MM.1S (cell line): ENCODE data around the gene ERVV-1.
"Not testable (repeated sequence)": the region's sequence is repeated elsewhere in the genome, so short reads cannot be mapped to it uniquely, and the experiment has no call there.

Experiments used
- DNase-seq: peaks from one replicate; pipeline ENCODE4 v3.0.0-alpha.2; 2015
- H2AFZ ChIP-seq: fragments of 300-600 bp; sonication (generic); 2 replicates; pipeline ENCODE4 v1.6.0; 2016; ENCODE audit warnings: antibody characterized with exemption, low read length
- H3F3A ChIP-seq: fragments of 300-600 bp; sonication (generic); 2 replicates; pipeline ENCODE4 v1.6.1; 2016; ENCODE audit warnings: mild to moderate bottlenecking, antibody characterized with exemption, low read length, moderate library complexity, mixed read lengths; ENCODE audit not compliant: insufficient read depth
- H3K27ac ChIP-seq: fragments of 300-600 bp; sonication (generic); 2 replicates; pipeline ENCODE4 v1.5.1; 2016; ENCODE audit warnings: mild to moderate bottlenecking, low read length
- H3K27me3 ChIP-seq: fragments of 300-600 bp; sonication (generic); replicated peaks from 2 replicates; pipeline ENCODE4 v1.6.0; 2016; ENCODE audit warnings: low read length; ENCODE audit not compliant: insufficient read depth
- H3K36me3 ChIP-seq: fragments of 300-600 bp; sonication (generic); replicated peaks from 2 replicates; pipeline ENCODE4 v1.6.1; 2016; ENCODE audit warnings: mild to moderate bottlenecking, low read length, mixed read lengths; ENCODE audit not compliant: insufficient read depth
- H3K4me1 ChIP-seq: fragments of 300-600 bp; sonication (generic); 2 replicates; pipeline ENCODE4 v1.6.1; 2016; ENCODE audit warnings: low read length, mixed read lengths
- H3K4me2 ChIP-seq: fragments of 300-600 bp; sonication (generic); 2 replicates; pipeline ENCODE4 v1.6.0; 2016; ENCODE audit warnings: low read depth, low read length
- H3K4me3 ChIP-seq: fragments of 300-600 bp; sonication (generic); 2 replicates; pipeline ENCODE4 v1.5.1; 2016; ENCODE audit warnings: low read length, mixed read lengths
- H3K79me2 ChIP-seq: fragments of 300-600 bp; sonication (generic); 2 replicates; pipeline ENCODE4 v1.6.1; 2016; ENCODE audit warnings: mixed run types, low read length, mixed read lengths
- H3K9ac ChIP-seq: fragments of 300-600 bp; sonication (generic); 2 replicates; pipeline ENCODE4 v1.6.1; 2016; ENCODE audit warnings: low read length, mixed read lengths
- H3K9me2 ChIP-seq: fragments of 300-600 bp; sonication (generic); replicated peaks from 2 replicates; pipeline ENCODE4 v1.6.1; 2016; ENCODE audit warnings: mild to moderate bottlenecking, low read length, mixed read lengths; ENCODE audit not compliant: insufficient read depth
- H3K9me3 ChIP-seq: fragments of 300-600 bp; sonication (generic); replicated peaks from 2 replicates; pipeline ENCODE4 v1.6.1; 2016; ENCODE audit warnings: mild to moderate bottlenecking, low read length, mixed read lengths; ENCODE audit not compliant: insufficient read depth
- H4K20me1 ChIP-seq: fragments of 300-600 bp; sonication (generic); 2 replicates; pipeline ENCODE4 v1.6.1; 2016; ENCODE audit warnings: mild to moderate bottlenecking, low read length, moderate library complexity, mixed read lengths; ENCODE audit not compliant: insufficient read depth
- EZH2 ChIP-seq: fragments of 300-600 bp; sonication (generic); optimal IDR thresholded peaks from 2 replicates; pipeline ENCODE3; 2017; ENCODE audit warnings: low read depth, mild to moderate bottlenecking, antibody characterized with exemption, low read length, mixed read lengths
- EZH2phosphoT487 ChIP-seq: fragments of 300-600 bp; sonication (generic); IDR thresholded peaks from 2 replicates; pipeline ENCODE4 v1.6.1; 2018; ENCODE audit warnings: antibody characterized with exemption, low read length
- TF ChIP-seq, protein P1 (sequence below): fragments of 300-600 bp; sonication (generic); IDR thresholded peaks from 2 replicates; pipeline ENCODE4 v1.5.1; 2016; ENCODE audit warnings: antibody characterized with exemption, low read length, mixed read lengths

Gene ERVV-1, protein sequence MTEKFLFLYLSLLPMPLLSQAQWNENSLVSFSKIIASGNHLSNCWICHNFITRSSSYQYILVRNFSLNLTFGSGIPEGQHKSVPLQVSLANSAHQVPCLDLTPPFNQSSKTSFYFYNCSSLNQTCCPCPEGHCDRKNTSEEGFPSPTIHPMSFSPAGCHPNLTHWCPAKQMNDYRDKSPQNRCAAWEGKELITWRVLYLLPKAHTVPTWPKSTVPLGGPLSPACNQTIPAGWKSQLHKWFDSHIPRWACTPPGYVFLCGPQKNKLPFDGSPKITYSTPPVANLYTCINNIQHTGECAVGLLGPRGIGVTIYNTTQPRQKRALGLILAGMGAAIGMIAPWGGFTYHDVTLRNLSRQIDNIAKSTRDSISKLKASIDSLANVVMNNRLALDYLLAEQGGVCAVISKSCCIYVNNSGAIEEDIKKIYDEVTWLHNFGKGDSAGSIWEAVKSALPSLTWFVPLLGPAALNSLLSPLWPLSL

DNA sequence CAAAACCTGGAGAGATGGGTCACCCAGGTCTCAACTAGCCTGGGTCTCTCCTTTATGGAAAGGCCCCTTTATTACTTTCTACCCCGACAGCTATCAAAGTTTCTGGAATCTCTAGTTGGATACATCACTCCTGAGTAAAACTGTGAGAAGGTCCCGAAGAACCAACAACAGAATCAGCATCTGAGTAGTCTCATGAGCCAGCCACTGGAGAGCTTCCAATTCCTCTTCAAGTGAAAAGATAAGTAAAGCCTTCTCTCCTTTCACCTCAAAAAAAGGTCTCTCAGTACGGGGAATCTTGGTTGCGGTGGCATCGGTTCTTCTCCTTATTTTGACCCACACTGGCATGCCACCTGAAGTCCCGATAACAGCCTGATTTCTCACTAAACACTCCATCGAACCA, at the start of gene ERVV-1:
TSS of gene ERVV-1 (plus strand) at position 301 of the 400 bp plus-strand sequence. CDS start 170 bp downstream, outside the sequence.
- TF ChIP-seq EZH2 (no peak), EZH2phosphoT487 (no peak)
- TF ChIP-seq, protein P1, sequence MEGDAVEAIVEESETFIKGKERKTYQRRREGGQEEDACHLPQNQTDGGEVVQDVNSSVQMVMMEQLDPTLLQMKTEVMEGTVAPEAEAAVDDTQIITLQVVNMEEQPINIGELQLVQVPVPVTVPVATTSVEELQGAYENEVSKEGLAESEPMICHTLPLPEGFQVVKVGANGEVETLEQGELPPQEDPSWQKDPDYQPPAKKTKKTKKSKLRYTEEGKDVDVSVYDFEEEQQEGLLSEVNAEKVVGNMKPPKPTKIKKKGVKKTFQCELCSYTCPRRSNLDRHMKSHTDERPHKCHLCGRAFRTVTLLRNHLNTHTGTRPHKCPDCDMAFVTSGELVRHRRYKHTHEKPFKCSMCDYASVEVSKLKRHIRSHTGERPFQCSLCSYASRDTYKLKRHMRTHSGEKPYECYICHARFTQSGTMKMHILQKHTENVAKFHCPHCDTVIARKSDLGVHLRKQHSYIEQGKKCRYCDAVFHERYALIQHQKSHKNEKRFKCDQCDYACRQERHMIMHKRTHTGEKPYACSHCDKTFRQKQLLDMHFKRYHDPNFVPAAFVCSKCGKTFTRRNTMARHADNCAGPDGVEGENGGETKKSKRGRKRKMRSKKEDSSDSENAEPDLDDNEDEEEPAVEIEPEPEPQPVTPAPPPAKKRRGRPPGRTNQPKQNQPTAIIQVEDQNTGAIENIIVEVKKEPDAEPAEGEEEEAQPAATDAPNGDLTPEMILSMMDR, result no peak
- H3K9me2 ChIP-seq, result no peaks in the 10 kb centered on the region

DNA sequence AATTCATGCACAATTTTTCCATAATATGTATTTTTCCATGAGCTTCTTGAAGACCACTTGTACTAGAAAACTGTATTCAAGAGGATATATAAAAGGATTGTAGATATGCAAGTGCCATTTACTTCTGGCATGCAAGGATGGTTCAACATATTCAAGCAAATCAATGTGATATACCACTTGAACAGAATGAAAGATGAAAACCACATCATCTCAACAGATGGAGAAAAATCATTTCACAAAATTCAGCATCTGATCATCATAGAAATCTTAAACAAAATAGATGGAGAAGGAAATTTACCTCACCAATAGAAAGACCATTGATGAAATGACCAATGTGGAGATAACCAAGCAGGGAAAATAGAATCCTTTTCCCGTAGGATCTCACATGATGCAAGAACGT, 45.9 kb upstream of the ERVV-1 start:
- H3K79me2 ChIP-seq, result no peaks in the 10 kb centered on the region
- no peaks in the 10 kb centered on the region for H3F3A ChIP-seq
- no peak overlapping the region for H3K4me3 ChIP-seq
- H3K27me3 ChIP-seq, result no peaks in the 10 kb centered on the region
- no peaks in the 10 kb centered on the region for H3K9me3 ChIP-seq
- no peaks in the 10 kb centered on the region for H3K4me1 ChIP-seq
- H3K27ac ChIP-seq, result no peak overlapping the region
- H3K9ac ChIP-seq, result no peak overlapping the region
- H3K36me3 ChIP-seq, result no peaks in the 10 kb centered on the region
- H4K20me1 ChIP-seq, result no peaks in the 10 kb centered on the region
- no peak for DNase-seq
- TF ChIP-seq, protein P1, result no peak
- TF ChIP-seq EZH2phosphoT487, result no peak
- no peak for TF ChIP-seq EZH2
- no peak overlapping the region for H3K4me2 ChIP-seq
- H3K9me2 ChIP-seq, result no peaks in the 10 kb centered on the region
- H2AFZ ChIP-seq, result no peak overlapping the region

More for the DNA sequence above, at the start of gene ERVV-1:
- Histone ChIP-seq H3K27me3 (no peaks in the 10 kb centered on the region), H3K4me1 (no peaks in the 10 kb centered on the region), H3K79me2 (no peaks in the 10 kb centered on the region), H3K36me3 (no peaks in the 10 kb centered on the region), H2AFZ (no peak within 1 kb of the TSS), H4K20me1 (no peaks in the 10 kb centered on the region), H3K4me2 (no peak within 1 kb of the TSS), H3K9ac (no peak within 1 kb of the TSS), H3K4me3 (no peak within 1 kb of the TSS), H3K9me3 (no peaks in the 10 kb centered on the region), H3F3A (no peaks in the 10 kb centered on the region), H3K27ac (no peak within 1 kb of the TSS)
- no peak for DNase-seq

DNA sequence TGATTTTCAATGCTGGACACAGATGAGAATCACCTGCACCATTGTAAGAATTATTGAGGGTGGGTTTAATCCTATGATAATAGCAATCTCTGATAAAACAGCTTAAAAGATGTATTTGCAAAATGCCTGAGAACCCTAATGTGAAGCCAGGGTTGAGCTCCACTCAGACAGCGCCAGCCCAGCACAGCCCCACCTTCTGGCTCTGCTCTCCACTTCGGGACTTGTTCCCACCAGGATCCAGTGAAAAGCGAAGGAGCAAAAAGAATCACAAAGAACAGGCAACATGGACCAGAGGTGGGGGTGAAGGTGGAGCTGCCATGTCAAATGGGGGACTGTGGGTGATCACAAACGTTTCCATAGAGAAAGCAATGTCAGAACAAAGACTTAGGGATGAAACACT, 32.4 kb upstream of the ERVV-1 start:
- Histone ChIP-seq H3K4me1 (no peaks in the 10 kb centered on the region), H3K27ac (no peak overlapping the region), H3K4me2 (no peak overlapping the region), H3K36me3 (no peaks in the 10 kb centered on the region), H3K9ac (no peak overlapping the region), H3K9me2 (no peaks in the 10 kb centered on the region), H3K79me2 (no peaks in the 10 kb centered on the region), H3K4me3 (no peak overlapping the region), H4K20me1 (no peaks in the 10 kb centered on the region), H3K9me3 (no peaks in the 10 kb centered on the region), H2AFZ (no peak overlapping the region), H3K27me3 (no peaks in the 10 kb centered on the region), H3F3A (no peaks in the 10 kb centered on the region)
- no peak for DNase-seq
- TF ChIP-seq EZH2 (no peak), EZH2phosphoT487 (no peak)
- TF ChIP-seq, protein P1, result no peak

DNA sequence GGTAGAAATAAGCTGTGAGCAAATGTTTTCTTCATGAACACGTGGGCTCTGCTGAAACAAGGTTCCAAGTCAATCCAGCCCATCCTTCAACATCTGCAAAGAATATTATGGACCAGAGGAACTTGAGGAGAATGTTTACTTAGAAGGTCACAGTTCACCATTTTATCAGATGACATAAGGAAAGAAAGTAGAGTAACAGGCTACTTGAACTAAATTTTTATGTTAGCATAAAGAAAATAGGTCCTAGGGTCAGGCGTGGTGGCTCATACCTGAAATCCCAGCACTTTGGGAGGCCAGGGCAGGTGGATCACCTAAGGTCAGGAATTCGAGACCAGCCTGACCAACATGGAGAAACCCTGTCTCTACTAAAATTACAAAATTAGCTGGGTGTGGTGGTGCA, 30.6 kb upstream of the ERVV-1 start:
- H3K4me3 ChIP-seq, H3K9me3 ChIP-seq, H3K9ac ChIP-seq, H4K20me1 ChIP-seq, H3K4me2 ChIP-seq, H3F3A ChIP-seq, H3K79me2 ChIP-seq, DNase-seq, H3K27ac ChIP-seq, H2AFZ ChIP-seq, H3K9me2 ChIP-seq, H3K27me3 ChIP-seq, H3K4me1 ChIP-seq, H3K36me3 ChIP-seq: not testable (repeated sequence)
